ENCODE measurements around the gene IFT43. TPM values are rescaled to one million over a fixed set of nuclear protein-coding genes. Genes with fewer than 3 reads are reported as not detected.

Gene IFT43
- 27.5 TPM for total RNA-seq
- polyA plus RNA-seq, result 47.2 TPM
- long read RNA-seq, donor 1, result 0 reads
- long read RNA-seq, donor 2, result 0 reads
- long read RNA-seq, donor 3, transcript IFT43-202 (9 exons, 833 nt), result major isoform, 18 of 30 reads
- long read RNA-seq, donor 3, partial matches to known transcripts, result 9 of 30 reads
- long read RNA-seq, donor 3, other reads (novel, unspliced or antisense), result 0 of 30 reads
- long read RNA-seq, donor 4, transcript IFT43-202 (9 exons, 833 nt), result major isoform, 5 of 5 reads
- long read RNA-seq, donor 4, partial matches to known transcripts, result 0 of 5 reads
- long read RNA-seq, donor 4, other reads (novel, unspliced or antisense), result 0 of 5 reads
- long read RNA-seq, donor 5, transcript IFT43-202 (9 exons, 833 nt), result major isoform, 26 of 34 reads
- long read RNA-seq, donor 5, partial matches to known transcripts, result 7 of 34 reads
- long read RNA-seq, donor 5, other reads (novel, unspliced or antisense), result 0 of 34 reads
- long read RNA-seq, donor 6, transcript IFT43-202 (9 exons, 833 nt), result major isoform, 13 of 15 reads
- long read RNA-seq, donor 6, partial matches to known transcripts, result 0 of 15 reads
- long read RNA-seq, donor 6, other reads (novel, unspliced or antisense), result 0 of 15 reads
- long read RNA-seq, donor 7, transcript IFT43-202 (9 exons, 833 nt), result major isoform, 5 of 13 reads
- long read RNA-seq, donor 7, partial matches to known transcripts, result 6 of 13 reads
- long read RNA-seq, donor 7, other reads (novel, unspliced or antisense), result 0 of 13 reads
- long read RNA-seq, donor 8, partial matches to known transcripts, result 0 of 3 reads
- long read RNA-seq, donor 8, other reads (novel, unspliced or antisense), result 0 of 3 reads
- long read RNA-seq, donor 9, partial matches to known transcripts, result 0 of 5 reads
- long read RNA-seq, donor 9, other reads (novel, unspliced or antisense), result 0 of 5 reads
- long read RNA-seq, donor 10, transcript IFT43-202 (9 exons, 833 nt), result major isoform, 6 of 7 reads
- long read RNA-seq, donor 10, partial matches to known transcripts, result 0 of 7 reads
- long read RNA-seq, donor 10, other reads (novel, unspliced or antisense), result 0 of 7 reads

DNA sequence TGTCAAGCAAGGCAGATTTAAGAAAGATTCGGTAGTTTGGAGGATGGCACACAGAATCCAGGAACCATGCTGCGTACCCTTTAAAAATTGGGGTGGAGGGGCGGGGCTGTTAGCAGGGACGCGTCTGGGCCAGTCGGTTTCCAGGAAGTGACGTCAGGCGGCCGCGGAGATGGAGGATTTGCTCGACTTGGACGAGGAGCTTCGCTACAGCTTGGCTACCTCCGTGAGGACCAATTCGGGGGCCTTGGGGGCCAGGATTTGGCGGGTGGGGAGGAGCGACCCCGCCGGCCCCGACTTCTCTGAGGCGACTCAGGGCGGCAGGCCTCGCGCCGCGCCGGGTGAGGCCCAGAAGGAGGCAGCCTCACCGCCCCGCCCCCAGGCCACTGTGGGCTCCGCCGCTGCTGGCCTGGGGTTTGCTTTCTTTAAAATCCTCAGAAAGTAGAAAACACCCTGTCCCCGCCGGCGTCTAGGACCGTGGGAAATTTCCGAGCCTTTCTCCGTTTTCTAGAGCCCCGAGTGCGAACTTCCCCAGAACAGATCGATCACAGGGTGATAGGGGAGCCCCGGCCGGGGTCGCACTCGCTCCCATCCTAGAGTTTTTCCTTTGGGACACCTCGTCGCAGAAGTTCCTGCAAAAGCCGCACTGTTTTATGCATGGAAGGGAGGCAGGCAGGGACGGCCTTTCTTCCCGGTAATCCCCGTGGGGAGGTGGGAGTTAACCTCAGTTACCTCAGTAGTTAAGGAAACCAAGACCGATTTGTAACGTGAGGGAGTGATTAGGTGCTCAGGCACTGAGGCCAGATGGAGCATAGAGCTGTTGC is at the start of gene IFT43:
Gene IFT43 (plus strand): TSS at position 146 of the 821 bp plus-strand sequence. CDS start 24 bp downstream, at position 170.
- peaks cover 8 to 27% of the 10 kb centered on the region in 2 donors for H3K4me1 ChIP-seq (ENCODE audit: control insufficient read depth in 2 of 2, insufficient read depth in 2 of 2, low read length in 2 of 2)
- H3K27me3 ChIP-seq (ENCODE audit: control insufficient read depth in 2 of 2, insufficient read depth in 1 of 2, low read length in 1 of 2), result peaks cover 2 to 25% of the 10 kb centered on the region in 2 donors
- H3K27ac ChIP-seq (ENCODE audit: low read depth in 1 of 2, low read length in 1 of 2), result peak within 1 kb of the TSS in 1 of 2 donors; percentile 68
- DNase-seq (ENCODE audit: low read depth in 6 of 9, low spot score in 9 of 9), result peak; percentile 67 to 91 (median 87)
- H3K4me3 ChIP-seq (ENCODE audit: low read length in 2 of 2), result peak within 1 kb of the TSS; percentile 55 to 74
- no peaks in the 10 kb centered on the region for H3K9me3 ChIP-seq (ENCODE audit: control insufficient read depth in 2 of 2, insufficient read depth in 1 of 2, low read length in 1 of 2)
- WGBS, result under 1% methylated on average over 52 of the region's 52 CpGs
- peaks cover 0 to 3% of the 10 kb centered on the region in 2 donors for H3K36me3 ChIP-seq (ENCODE audit: control insufficient read depth in 2 of 2, insufficient read depth in 2 of 2, low read length in 1 of 2)

GRCh38 chr14:75939200-75939599 is 46.4 kb upstream of the IFT43 start:
- no peaks in the 10 kb centered on the region for H3K27me3 ChIP-seq (ENCODE audit: control insufficient read depth in 2 of 2, insufficient read depth in 1 of 2, low read length in 1 of 2)
- WGBS, result 94% methylated on average over 1 of the region's 1 CpG
- no peak overlapping the region for H3K4me3 ChIP-seq (ENCODE audit: low read length in 2 of 2)
- DNase-seq (ENCODE audit: low read depth in 6 of 9, low spot score in 9 of 9), result no peak
- no peaks in the 10 kb centered on the region for H3K4me1 ChIP-seq (ENCODE audit: control insufficient read depth in 2 of 2, insufficient read depth in 2 of 2, low read length in 2 of 2)
- H3K36me3 ChIP-seq (ENCODE audit: control insufficient read depth in 2 of 2, insufficient read depth in 2 of 2, low read length in 1 of 2), result no peaks in the 10 kb centered on the region
- no peaks in the 10 kb centered on the region for H3K9me3 ChIP-seq (ENCODE audit: control insufficient read depth in 2 of 2, insufficient read depth in 1 of 2, low read length in 1 of 2)
- H3K27ac ChIP-seq (ENCODE audit: low read depth in 1 of 2, low read length in 1 of 2), result no peak overlapping the region

DNA sequence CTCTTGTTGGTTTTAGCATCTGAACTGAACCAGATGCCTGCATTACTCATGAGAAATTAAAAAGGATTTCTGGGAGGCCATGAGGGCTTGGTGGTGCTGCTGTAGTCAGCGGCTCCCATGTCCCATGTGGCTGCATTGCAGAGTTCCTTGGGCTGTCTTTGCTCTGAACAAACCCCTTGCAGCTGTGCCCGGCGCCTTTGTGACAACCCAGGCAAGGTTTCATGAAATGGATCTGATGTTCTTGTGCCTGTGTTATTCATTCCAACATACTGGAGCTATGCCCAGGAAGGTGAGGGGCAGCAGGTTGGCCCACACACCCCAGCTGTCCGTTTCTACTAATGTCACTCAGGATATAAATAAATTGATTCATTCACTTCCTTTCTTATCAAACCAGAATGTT is 44.5 kb upstream of the IFT43 start:
- Histone ChIP-seq H3K4me3 (ENCODE audit: low read length in 2 of 2) (no peak overlapping the region), H3K4me1 (ENCODE audit: control insufficient read depth in 2 of 2, insufficient read depth in 2 of 2, low read length in 2 of 2) (no peaks in the 10 kb centered on the region), H3K27me3 (ENCODE audit: control insufficient read depth in 2 of 2, insufficient read depth in 1 of 2, low read length in 1 of 2) (no peaks in the 10 kb centered on the region), H3K36me3 (ENCODE audit: control insufficient read depth in 2 of 2, insufficient read depth in 2 of 2, low read length in 1 of 2) (no peaks in the 10 kb centered on the region), H3K9me3 (ENCODE audit: control insufficient read depth in 2 of 2, insufficient read depth in 1 of 2, low read length in 1 of 2) (no peaks in the 10 kb centered on the region), H3K27ac (ENCODE audit: low read depth in 1 of 2, low read length in 1 of 2) (no peak overlapping the region)
- no peak for DNase-seq (ENCODE audit: low read depth in 6 of 9, low spot score in 9 of 9)
- 98% methylated on average over 4 of the region's 4 CpGs for WGBS

DNA sequence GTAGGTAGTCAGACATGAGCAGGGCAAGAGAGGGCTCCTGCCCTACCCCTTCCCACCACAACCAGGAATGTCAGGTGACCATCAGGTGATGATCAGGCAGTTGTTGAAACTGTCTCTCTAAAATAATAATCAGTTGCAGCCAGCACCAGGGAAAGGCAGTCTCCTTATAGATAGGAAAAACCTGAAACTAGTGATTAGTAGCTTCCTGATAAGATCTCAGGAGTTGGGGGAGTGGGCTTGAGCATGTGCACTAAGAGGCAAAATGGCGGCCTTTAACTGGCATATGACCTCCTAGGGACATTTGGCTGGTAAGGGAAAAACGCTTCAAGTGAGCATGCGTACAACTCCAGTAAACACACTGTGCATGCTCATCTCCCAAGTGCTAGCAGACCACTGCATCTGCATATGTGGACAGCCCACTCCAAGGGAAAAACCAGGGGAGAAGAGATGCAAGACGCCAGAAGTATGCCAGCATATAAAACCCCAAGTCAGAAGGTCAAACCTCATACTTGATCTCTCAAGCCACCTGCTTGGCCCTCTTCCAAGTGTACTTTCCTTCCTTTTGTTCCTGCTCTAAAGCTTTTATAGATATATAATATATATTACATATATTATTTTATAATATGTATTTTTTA is 40.8 kb upstream of the IFT43 start:
- DNase-seq (ENCODE audit: low read depth in 6 of 9, low spot score in 9 of 9), result no peak
- Histone ChIP-seq H3K9me3 (ENCODE audit: control insufficient read depth in 2 of 2, insufficient read depth in 1 of 2, low read length in 1 of 2) (no peaks in the 10 kb centered on the region), H3K4me1 (ENCODE audit: control insufficient read depth in 2 of 2, insufficient read depth in 2 of 2, low read length in 2 of 2) (no peaks in the 10 kb centered on the region), H3K27ac (ENCODE audit: low read depth in 1 of 2, low read length in 1 of 2) (no peak overlapping the region), H3K36me3 (ENCODE audit: control insufficient read depth in 2 of 2, insufficient read depth in 2 of 2, low read length in 1 of 2) (no peaks in the 10 kb centered on the region), H3K27me3 (ENCODE audit: control insufficient read depth in 2 of 2, insufficient read depth in 1 of 2, low read length in 1 of 2) (no peaks in the 10 kb centered on the region), H3K4me3 (ENCODE audit: low read length in 2 of 2) (no peak overlapping the region)
- 92% methylated on average over 4 of the region's 4 CpGs for WGBS

DNA sequence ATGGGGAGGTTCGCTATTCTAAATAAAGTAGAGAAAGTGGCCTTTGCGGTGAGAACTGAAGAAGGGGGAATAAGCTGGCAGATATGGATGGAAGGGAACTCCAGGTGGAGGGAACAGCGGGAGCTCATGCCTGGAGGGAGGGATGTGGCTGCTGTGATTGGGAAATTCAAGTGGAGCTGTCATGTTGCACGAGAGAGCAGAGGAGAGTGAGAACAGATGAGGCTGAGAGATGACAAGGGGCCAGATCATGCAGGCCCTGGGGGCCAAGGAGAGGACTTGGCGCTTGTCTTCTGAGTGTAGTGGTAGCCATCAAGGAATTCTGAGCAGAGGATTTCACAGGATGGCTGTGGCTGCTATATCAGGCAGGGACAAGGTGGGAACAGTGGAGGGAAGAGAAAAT is 38.8 kb upstream of the IFT43 start:
- Histone ChIP-seq H3K4me3 (ENCODE audit: low read length in 2 of 2) (no peak overlapping the region), H3K27me3 (ENCODE audit: control insufficient read depth in 2 of 2, insufficient read depth in 1 of 2, low read length in 1 of 2) (no peaks in the 10 kb centered on the region), H3K4me1 (ENCODE audit: control insufficient read depth in 2 of 2, insufficient read depth in 2 of 2, low read length in 2 of 2) (no peaks in the 10 kb centered on the region), H3K36me3 (ENCODE audit: control insufficient read depth in 2 of 2, insufficient read depth in 2 of 2, low read length in 1 of 2) (no peaks in the 10 kb centered on the region), H3K9me3 (ENCODE audit: control insufficient read depth in 2 of 2, insufficient read depth in 1 of 2, low read length in 1 of 2) (no peaks in the 10 kb centered on the region), H3K27ac (ENCODE audit: low read depth in 1 of 2, low read length in 1 of 2) (no peak overlapping the region)
- DNase-seq (ENCODE audit: low read depth in 6 of 9, low spot score in 9 of 9), result no peak
- WGBS, result 97% methylated on average over 5 of the region's 5 CpGs

GRCh38 chr14:75952489-75952888 is 33.1 kb upstream of the IFT43 start:
- WGBS, result 98% methylated on average over 3 of the region's 3 CpGs

GRCh38 chr14:75959031-75959430 is 26.5 kb upstream of the IFT43 start:
- Histone ChIP-seq H3K36me3 (ENCODE audit: control insufficient read depth in 2 of 2, insufficient read depth in 2 of 2, low read length in 1 of 2) (peaks cover 0 to 9% of the 10 kb centered on the region in 2 donors), H3K27me3 (ENCODE audit: control insufficient read depth in 2 of 2, insufficient read depth in 1 of 2, low read length in 1 of 2) (no peaks in the 10 kb centered on the region), H3K4me3 (ENCODE audit: low read length in 2 of 2) (no peak overlapping the region), H3K4me1 (ENCODE audit: control insufficient read depth in 2 of 2, insufficient read depth in 2 of 2, low read length in 2 of 2) (no peaks in the 10 kb centered on the region), H3K9me3 (ENCODE audit: control insufficient read depth in 2 of 2, insufficient read depth in 1 of 2, low read length in 1 of 2) (no peaks in the 10 kb centered on the region), H3K27ac (ENCODE audit: low read depth in 1 of 2, low read length in 1 of 2) (no peak overlapping the region)
- DNase-seq (ENCODE audit: low read depth in 6 of 9, low spot score in 9 of 9), result no peak
- WGBS, result 99% methylated on average over 9 of the region's 9 CpGs

More at GRCh38 chr14:75952489-75952888, 33.1 kb upstream of the IFT43 start:
- Histone ChIP-seq H3K36me3 (ENCODE audit: control insufficient read depth in 2 of 2, insufficient read depth in 2 of 2, low read length in 1 of 2) (peaks cover 0 to 2% of the 10 kb centered on the region in 2 donors), H3K4me1 (ENCODE audit: control insufficient read depth in 2 of 2, insufficient read depth in 2 of 2, low read length in 2 of 2) (no peaks in the 10 kb centered on the region), H3K9me3 (ENCODE audit: control insufficient read depth in 2 of 2, insufficient read depth in 1 of 2, low read length in 1 of 2) (no peaks in the 10 kb centered on the region), H3K4me3 (ENCODE audit: low read length in 2 of 2) (no peak overlapping the region), H3K27me3 (ENCODE audit: control insufficient read depth in 2 of 2, insufficient read depth in 1 of 2, low read length in 1 of 2) (no peaks in the 10 kb centered on the region), H3K27ac (ENCODE audit: low read depth in 1 of 2, low read length in 1 of 2) (no peak overlapping the region)
- DNase-seq (ENCODE audit: low read depth in 6 of 9, low spot score in 9 of 9), result no peak

- no peaks in the 10 kb centered on the region for H3K9me3 ChIP-seq (ENCODE audit: control insufficient read depth in 2 of 2, insufficient read depth in 1 of 2, low read length in 1 of 2)
- no peaks in the 10 kb centered on the region for H3K4me1 ChIP-seq (ENCODE audit: control insufficient read depth in 2 of 2, insufficient read depth in 2 of 2, low read length in 2 of 2)
- WGBS, result 92% methylated on average over 6 of the region's 6 CpGs
- H3K4me3 ChIP-seq (ENCODE audit: low read length in 2 of 2), result no peak overlapping the region
- H3K36me3 ChIP-seq (ENCODE audit: control insufficient read depth in 2 of 2, insufficient read depth in 2 of 2, low read length in 1 of 2), result peaks cover 0 to 9% of the 10 kb centered on the region in 2 donors
- no peak for DNase-seq (ENCODE audit: low read depth in 6 of 9, low spot score in 9 of 9)
- no peaks in the 10 kb centered on the region for H3K27me3 ChIP-seq (ENCODE audit: control insufficient read depth in 2 of 2, insufficient read depth in 1 of 2, low read length in 1 of 2)
- no peak overlapping the region for H3K27ac ChIP-seq (ENCODE audit: low read depth in 1 of 2, low read length in 1 of 2)
Measured at GRCh38 chr14:75960231-75960630, 25.3 kb upstream of the IFT43 start.

All from thymus (tissue), 14 donors.